Stomach (tissue), 4 donors: Measurements from ENCODE around the gene ZNF438.

Source experiments
- CTCF ChIP-seq, 7 experiments: fragments of 450-650 bp in 4 of 7; fragments of 200-600 bp in 3 of 7; sonication (generic) in 3 of 7; IDR thresholded peaks; one replicate each; pipeline ENCODE4 v1.5.1; 2016 to 2019; ENCODE audit warnings: antibody characterized with exemption in 7 of 7, control low read depth in 2 of 7, mild to moderate bottlenecking in 1 of 7
- EP300 ChIP-seq: sonication (generic); formaldehyde crosslinking; IDR thresholded peaks from one replicate; pipeline ENCODE4 v1.6.1; 2017; ENCODE audit warnings: antibody characterized with exemption
- POLR2A ChIP-seq, 4 donors: fragments of 450-650 bp; IDR thresholded peaks; one replicate each; pipeline ENCODE4 v1.6.1; 2016; ENCODE audit warnings: antibody characterized with exemption in 4 of 4, control low read depth in 2 of 4, mild to moderate bottlenecking in 1 of 4, moderate library complexity in 1 of 4
- POLR2AphosphoS5 ChIP-seq, 3 donors: sonication (generic); formaldehyde crosslinking; IDR thresholded peaks; one replicate each; pipeline ENCODE4 v1.6.1; 2016; ENCODE audit warnings: antibody characterized with exemption in 3 of 3

GRCh38 chr10:31063841-31064240, 32.2 kb upstream of the ZNF438 start:
- TF ChIP-seq CTCF (IDR thresholded peaks at IDR 0.05) (no peak), POLR2AphosphoS5 (IDR thresholded peaks at IDR 0.05) (no peak), POLR2A (IDR thresholded peaks at IDR 0.05) (no peak), EP300 (no peak)
